ENCODE measurements around the gene PTPRS. TPM values are rescaled to one million over a fixed set of nuclear protein-coding genes. Genes with fewer than 3 reads are reported as not detected.
A peak's percentile ranks its signal among the peaks of the same experiment; 100 is the strongest.

PTPRS gene
- total RNA-seq, 1 donor from 2014 or later: 1,064 TPM

DNA sequence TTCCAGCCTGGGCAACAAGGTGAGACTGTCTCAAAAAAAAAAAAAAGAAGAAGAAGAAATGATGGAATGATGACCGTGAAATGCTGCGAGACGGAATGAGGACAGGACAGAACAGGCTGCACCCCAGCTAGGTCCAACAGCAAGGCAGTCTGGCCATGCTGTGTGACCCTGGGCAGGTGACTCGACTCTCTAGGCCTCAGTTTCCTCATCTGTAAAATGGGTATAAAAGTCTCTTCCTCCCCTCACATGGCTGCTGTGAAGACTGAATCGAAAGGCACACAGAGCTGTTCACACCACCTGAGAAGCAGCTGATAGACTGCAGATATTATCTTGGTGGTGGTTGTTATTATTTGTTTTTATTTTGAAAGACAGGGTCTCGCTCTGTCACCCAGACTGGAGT is 22.3 kb downstream of the PTPRS start:
- Mint-ChIP-seq H3K36me3 (ENCODE audit: unreplicated experiment) (no peaks in the 10 kb centered on the region), H3K4me3 (ENCODE audit: unreplicated experiment) (no peak overlapping the region), H3K9me3 (ENCODE audit: unreplicated experiment) (peaks cover 7% of the 10 kb centered on the region), H3K4me1 (ENCODE audit: low read depth, unreplicated experiment) (peaks cover 10% of the 10 kb centered on the region), H3K27me3 (ENCODE audit: unreplicated experiment) (peaks cover 10% of the 10 kb centered on the region), H3K27ac (ENCODE audit: unreplicated experiment) (no peak overlapping the region)
- no peak for TF ChIP-seq CTCF (IDR thresholded peaks at IDR 0.05; ENCODE audit: partially characterized antibody, unreplicated experiment)
- DNase-seq: no peak

- Mint-ChIP-seq H3K4me3 (ENCODE audit: unreplicated experiment) (no peak overlapping the region), H3K4me1 (ENCODE audit: low read depth, unreplicated experiment) (peaks cover 7% of the 10 kb centered on the region), H3K27ac (ENCODE audit: unreplicated experiment) (no peak overlapping the region), H3K27me3 (ENCODE audit: unreplicated experiment) (peaks cover 7% of the 10 kb centered on the region), H3K9me3 (ENCODE audit: unreplicated experiment) (peaks cover 6% of the 10 kb centered on the region), H3K36me3 (ENCODE audit: unreplicated experiment) (no peaks in the 10 kb centered on the region)
- no peak for TF ChIP-seq CTCF (IDR thresholded peaks at IDR 0.05; ENCODE audit: partially characterized antibody, unreplicated experiment)
- no peak for DNase-seq
Measured at GRCh38 chr19:5317321-5317720, 23.3 kb downstream of the PTPRS start.

GRCh38 chr19:5316138-5316537 is 24.5 kb downstream of the PTPRS start:
- Mint-ChIP-seq H3K27ac (ENCODE audit: unreplicated experiment) (no peak overlapping the region), H3K36me3 (ENCODE audit: unreplicated experiment) (no peaks in the 10 kb centered on the region), H3K27me3 (ENCODE audit: unreplicated experiment) (peaks cover 13% of the 10 kb centered on the region), H3K9me3 (ENCODE audit: unreplicated experiment) (peaks cover 6% of the 10 kb centered on the region), H3K4me1 (ENCODE audit: low read depth, unreplicated experiment) (peaks cover 2% of the 10 kb centered on the region), H3K4me3 (ENCODE audit: unreplicated experiment) (no peak overlapping the region)
- no peak for DNase-seq
- TF ChIP-seq CTCF (IDR thresholded peaks at IDR 0.05; ENCODE audit: partially characterized antibody, unreplicated experiment): no peak

- H3K36me3 Mint-ChIP-seq (ENCODE audit: unreplicated experiment): no peaks in the 10 kb centered on the region
- peak overlapping the region; percentile 45 for H3K27ac Mint-ChIP-seq (ENCODE audit: unreplicated experiment)
- no peak overlapping the region for H3K4me3 Mint-ChIP-seq (ENCODE audit: unreplicated experiment)
- peaks cover 8% of the 10 kb centered on the region for H3K9me3 Mint-ChIP-seq (ENCODE audit: unreplicated experiment)
- H3K27me3 Mint-ChIP-seq (ENCODE audit: unreplicated experiment): peaks cover 14% of the 10 kb centered on the region
- H3K4me1 Mint-ChIP-seq (ENCODE audit: low read depth, unreplicated experiment): peaks cover 4% of the 10 kb centered on the region
- no peak for TF ChIP-seq CTCF (IDR thresholded peaks at IDR 0.05; ENCODE audit: partially characterized antibody, unreplicated experiment)
- DNase-seq: no peak
Measured at GRCh38 chr19:5314907-5315298, 25.7 kb downstream of the PTPRS start.

DNA sequence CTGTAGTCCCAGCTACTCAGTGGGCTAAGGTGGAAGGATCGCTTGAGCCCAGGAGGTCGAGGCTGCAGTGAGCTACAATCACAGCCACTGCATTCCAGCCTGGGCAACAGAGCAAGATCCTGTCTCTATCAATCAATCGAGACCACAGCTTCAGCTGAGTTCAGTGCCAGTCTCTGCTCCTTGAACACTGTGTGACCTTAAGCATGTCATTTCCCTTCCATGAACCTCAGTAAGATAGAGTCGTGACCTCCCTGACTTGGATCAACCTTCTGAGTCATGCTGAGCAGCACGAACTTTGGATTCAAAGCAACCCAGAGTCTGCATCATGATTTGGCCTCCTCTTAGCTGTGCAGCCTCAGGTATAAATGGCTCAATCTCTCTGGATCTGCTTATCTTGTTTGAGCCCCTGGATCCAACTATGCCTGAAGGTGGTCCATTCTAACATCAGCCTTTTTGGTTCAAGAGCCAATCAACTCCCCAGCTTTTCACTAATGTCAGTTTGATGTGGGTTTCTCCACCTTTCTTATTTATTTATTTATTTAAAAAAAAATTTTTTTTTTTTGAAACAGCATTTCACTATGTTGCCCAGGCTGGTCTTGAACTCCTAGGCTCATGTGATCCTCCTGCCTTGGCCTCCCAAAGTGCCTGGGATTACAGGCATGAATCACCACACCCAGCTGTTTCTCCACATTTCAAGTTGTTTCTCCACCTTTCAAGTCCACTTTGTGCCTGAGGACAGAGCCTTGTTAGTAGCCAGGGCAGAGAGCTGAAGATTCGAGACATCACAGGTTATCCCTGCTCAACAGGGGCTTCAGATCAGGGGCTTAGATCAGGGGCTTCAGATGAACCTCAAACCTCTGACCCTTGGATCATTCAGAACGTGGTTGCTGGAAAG is 26.4 kb downstream of the PTPRS start:
- peaks cover 8% of the 10 kb centered on the region for H3K9me3 Mint-ChIP-seq (ENCODE audit: unreplicated experiment)
- H3K27ac Mint-ChIP-seq (ENCODE audit: unreplicated experiment): no peak overlapping the region
- H3K4me1 Mint-ChIP-seq (ENCODE audit: low read depth, unreplicated experiment): peaks cover 5% of the 10 kb centered on the region
- H3K4me3 Mint-ChIP-seq (ENCODE audit: unreplicated experiment): no peak overlapping the region
- peaks cover 15% of the 10 kb centered on the region for H3K27me3 Mint-ChIP-seq (ENCODE audit: unreplicated experiment)
- TF ChIP-seq CTCF (IDR thresholded peaks at IDR 0.05; ENCODE audit: partially characterized antibody, unreplicated experiment): no peak
- DNase-seq: no peak
- no peaks in the 10 kb centered on the region for H3K36me3 Mint-ChIP-seq (ENCODE audit: unreplicated experiment)

All from glutamatergic neuron (in vitro differentiated cells).